ENCODE data around the gene FSTL3.

- TF ChIP-seq JUND (IDR thresholded peaks at IDR 0.05) (no peak), EP300 (IDR thresholded peaks at IDR 0.05; ENCODE audit: borderline replicate concordance in 1 of 2, low read depth in 1 of 2, low read length in 1 of 2) (no peak), POLR2AphosphoS5 (IDR thresholded peaks at IDR 0.05; ENCODE audit: low read depth, low read length) (no peak), YY1 (IDR thresholded peaks at IDR 0.05; ENCODE audit: low read depth) (no peak), EZH2phosphoT487 (IDR thresholded peaks at IDR 0.05; ENCODE audit: borderline replicate concordance, low read depth) (no peak), TAF1 (IDR thresholded peaks at IDR 0.05; ENCODE audit: borderline replicate concordance, low read depth, low read length) (no peak), NRF1 (IDR thresholded peaks at IDR 0.05; ENCODE audit: low read depth, low read length) (no peak), RFX5 (IDR thresholded peaks at IDR 0.05; ENCODE audit: low read length) (no peak), FOXJ3 (CRISPR knock-in tag; IDR thresholded peaks at IDR 0.05) (no peak), FOXM1 (IDR thresholded peaks at IDR 0.05; ENCODE audit: low read depth) (no peak), MEF2A (IDR thresholded peaks at IDR 0.05; ENCODE audit: borderline replicate concordance, low read depth) (no peak)
- TF ChIP-seq, protein P1, sequence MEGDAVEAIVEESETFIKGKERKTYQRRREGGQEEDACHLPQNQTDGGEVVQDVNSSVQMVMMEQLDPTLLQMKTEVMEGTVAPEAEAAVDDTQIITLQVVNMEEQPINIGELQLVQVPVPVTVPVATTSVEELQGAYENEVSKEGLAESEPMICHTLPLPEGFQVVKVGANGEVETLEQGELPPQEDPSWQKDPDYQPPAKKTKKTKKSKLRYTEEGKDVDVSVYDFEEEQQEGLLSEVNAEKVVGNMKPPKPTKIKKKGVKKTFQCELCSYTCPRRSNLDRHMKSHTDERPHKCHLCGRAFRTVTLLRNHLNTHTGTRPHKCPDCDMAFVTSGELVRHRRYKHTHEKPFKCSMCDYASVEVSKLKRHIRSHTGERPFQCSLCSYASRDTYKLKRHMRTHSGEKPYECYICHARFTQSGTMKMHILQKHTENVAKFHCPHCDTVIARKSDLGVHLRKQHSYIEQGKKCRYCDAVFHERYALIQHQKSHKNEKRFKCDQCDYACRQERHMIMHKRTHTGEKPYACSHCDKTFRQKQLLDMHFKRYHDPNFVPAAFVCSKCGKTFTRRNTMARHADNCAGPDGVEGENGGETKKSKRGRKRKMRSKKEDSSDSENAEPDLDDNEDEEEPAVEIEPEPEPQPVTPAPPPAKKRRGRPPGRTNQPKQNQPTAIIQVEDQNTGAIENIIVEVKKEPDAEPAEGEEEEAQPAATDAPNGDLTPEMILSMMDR (IDR thresholded peaks at IDR 0.05), result no peak
- TF ChIP-seq, protein P2, sequence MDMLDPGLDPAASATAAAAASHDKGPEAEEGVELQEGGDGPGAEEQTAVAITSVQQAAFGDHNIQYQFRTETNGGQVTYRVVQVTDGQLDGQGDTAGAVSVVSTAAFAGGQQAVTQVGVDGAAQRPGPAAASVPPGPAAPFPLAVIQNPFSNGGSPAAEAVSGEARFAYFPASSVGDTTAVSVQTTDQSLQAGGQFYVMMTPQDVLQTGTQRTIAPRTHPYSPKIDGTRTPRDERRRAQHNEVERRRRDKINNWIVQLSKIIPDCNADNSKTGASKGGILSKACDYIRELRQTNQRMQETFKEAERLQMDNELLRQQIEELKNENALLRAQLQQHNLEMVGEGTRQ (IDR thresholded peaks at IDR 0.05; ENCODE audit: borderline replicate concordance, low read depth, low read length), result no peak
- TF ChIP-seq, protein P3, sequence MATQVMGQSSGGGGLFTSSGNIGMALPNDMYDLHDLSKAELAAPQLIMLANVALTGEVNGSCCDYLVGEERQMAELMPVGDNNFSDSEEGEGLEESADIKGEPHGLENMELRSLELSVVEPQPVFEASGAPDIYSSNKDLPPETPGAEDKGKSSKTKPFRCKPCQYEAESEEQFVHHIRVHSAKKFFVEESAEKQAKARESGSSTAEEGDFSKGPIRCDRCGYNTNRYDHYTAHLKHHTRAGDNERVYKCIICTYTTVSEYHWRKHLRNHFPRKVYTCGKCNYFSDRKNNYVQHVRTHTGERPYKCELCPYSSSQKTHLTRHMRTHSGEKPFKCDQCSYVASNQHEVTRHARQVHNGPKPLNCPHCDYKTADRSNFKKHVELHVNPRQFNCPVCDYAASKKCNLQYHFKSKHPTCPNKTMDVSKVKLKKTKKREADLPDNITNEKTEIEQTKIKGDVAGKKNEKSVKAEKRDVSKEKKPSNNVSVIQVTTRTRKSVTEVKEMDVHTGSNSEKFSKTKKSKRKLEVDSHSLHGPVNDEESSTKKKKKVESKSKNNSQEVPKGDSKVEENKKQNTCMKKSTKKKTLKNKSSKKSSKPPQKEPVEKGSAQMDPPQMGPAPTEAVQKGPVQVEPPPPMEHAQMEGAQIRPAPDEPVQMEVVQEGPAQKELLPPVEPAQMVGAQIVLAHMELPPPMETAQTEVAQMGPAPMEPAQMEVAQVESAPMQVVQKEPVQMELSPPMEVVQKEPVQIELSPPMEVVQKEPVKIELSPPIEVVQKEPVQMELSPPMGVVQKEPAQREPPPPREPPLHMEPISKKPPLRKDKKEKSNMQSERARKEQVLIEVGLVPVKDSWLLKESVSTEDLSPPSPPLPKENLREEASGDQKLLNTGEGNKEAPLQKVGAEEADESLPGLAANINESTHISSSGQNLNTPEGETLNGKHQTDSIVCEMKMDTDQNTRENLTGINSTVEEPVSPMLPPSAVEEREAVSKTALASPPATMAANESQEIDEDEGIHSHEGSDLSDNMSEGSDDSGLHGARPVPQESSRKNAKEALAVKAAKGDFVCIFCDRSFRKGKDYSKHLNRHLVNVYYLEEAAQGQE (IDR thresholded peaks at IDR 0.05; ENCODE audit: low read depth, low read length), result no peak
These were observed 31.4 kb upstream of the FSTL3 start for GRCh38 chr19:644789-645188.
